NCI-H2171 (cell line): ENCODE measurements around the gene HSF2.
"Not testable (repeated sequence)": the region's sequence is repeated elsewhere in the genome, so short reads cannot be mapped to it uniquely, and the experiment has no call there.

Experiments
- DNase-seq: peaks from one replicate; lab custom pipeline; 2025; lab: John Stamatoyannopoulos, UW

Gene HSF2

GRCh38 chr6:122454673-122455072 is 55.2 kb downstream of the HSF2 start:
- no peak for DNase-seq

GRCh38 chr6:122455116-122455515 is 55.7 kb downstream of the HSF2 start:
- DNase-seq: not testable (repeated sequence)

- DNase-seq: no peak
Observed at GRCh38 chr6:122458087-122458486, 58.6 kb downstream of the HSF2 start.

GRCh38 chr6:122459240-122459639 is 59.8 kb downstream of the HSF2 start:
- DNase-seq: no peak

GRCh38 chr6:122459865-122460416 is 60.5 kb downstream of the HSF2 start:
- DNase-seq: not testable (repeated sequence)

GRCh38 chr6:122461885-122462284 is 62.4 kb downstream of the HSF2 start:
- no peak for DNase-seq

GRCh38 chr6:122471107-122472021 is 71.9 kb downstream of the HSF2 start, which contains the start of gene SERINC1:
Gene SERINC1, minus strand, starts transcription at chr6:122471807. Its CDS starts 70 bp downstream, at chr6:122471737.
- peak; percentile 90 for DNase-seq

GRCh38 chr6:122472022-122472340 is 72.5 kb downstream of the HSF2 start:
- no peak for DNase-seq

- no peak for DNase-seq
Observed at GRCh38 chr6:122476131-122476530, 76.7 kb downstream of the HSF2 start.

- no peak for DNase-seq
Observed at GRCh38 chr6:122482750-122483080, 83.3 kb downstream of the HSF2 start.
